Renal cortex interstitium (tissue), 11 donors: ENCODE results near the gene SORBS1. TPM values are rescaled to one million over a fixed set of nuclear protein-coding genes. Genes with fewer than 3 reads are reported as not detected.
A peak's percentile ranks its signal among the peaks of the same experiment; 100 is the strongest.

Experiments used
- DNase-seq, 11 donors: peaks; one replicate each; pipeline ENCODE4 v3.0.0-alpha.2; 2013; ENCODE audit warnings: low read depth in 9 of 11, low spot score in 4 of 11; ENCODE audit errors: extremely low read depth in 1 of 11
- polyA plus RNA-seq, 3 donors: library from polyadenylated mRNA; unstranded; fragments of 120-200 nt; gene quantifications; one replicate each; pipeline ENCODE4 v1.2.1, GENCODE V29; 2013; ENCODE audit not compliant: insufficient read length in 3 of 3

Gene SORBS1
- polyA plus RNA-seq, 3 donors, result 30.9 to 37.1 (median 35.2) TPM

DNA sequence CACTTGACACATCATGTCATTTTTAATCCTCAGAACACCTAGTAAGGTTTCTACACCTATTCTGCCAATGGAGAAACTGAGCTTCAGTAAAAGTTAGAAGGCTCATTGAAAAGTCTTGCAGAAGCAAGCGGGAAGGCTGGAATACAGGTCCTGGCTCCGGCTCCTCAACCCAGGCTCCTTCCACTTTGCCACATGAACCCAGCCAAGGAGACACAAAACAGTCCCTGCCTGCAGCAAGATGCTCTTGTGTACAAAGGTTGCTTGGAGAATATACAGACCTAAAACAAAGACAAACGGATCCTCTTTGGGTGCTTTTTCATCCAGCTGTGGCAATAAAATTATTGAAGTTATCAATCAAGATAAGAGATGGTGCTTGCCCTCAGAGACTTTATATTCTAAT lies 106.8 kb downstream of the SORBS1 start:
- DNase-seq, result no peak

- no peak for DNase-seq
Measured at GRCh38 chr10:95451568-95452524, 109.3 kb downstream of the SORBS1 start.

GRCh38 chr10:95451150-95451549 lies 110.0 kb downstream of the SORBS1 start:
- DNase-seq, result no peak

- DNase-seq, result no peak
Measured at GRCh38 chr10:95450188-95450587, 111.0 kb downstream of the SORBS1 start.

- DNase-seq, result peak in 7 of 11 donors; percentile 53 to 85 (median 78)
Measured at GRCh38 chr10:95447685-95448084, 113.5 kb downstream of the SORBS1 start.

GRCh38 chr10:95445837-95446486 lies 115.2 kb downstream of the SORBS1 start:
- DNase-seq, result peak in 1 of 11 donors; percentile 34

DNA sequence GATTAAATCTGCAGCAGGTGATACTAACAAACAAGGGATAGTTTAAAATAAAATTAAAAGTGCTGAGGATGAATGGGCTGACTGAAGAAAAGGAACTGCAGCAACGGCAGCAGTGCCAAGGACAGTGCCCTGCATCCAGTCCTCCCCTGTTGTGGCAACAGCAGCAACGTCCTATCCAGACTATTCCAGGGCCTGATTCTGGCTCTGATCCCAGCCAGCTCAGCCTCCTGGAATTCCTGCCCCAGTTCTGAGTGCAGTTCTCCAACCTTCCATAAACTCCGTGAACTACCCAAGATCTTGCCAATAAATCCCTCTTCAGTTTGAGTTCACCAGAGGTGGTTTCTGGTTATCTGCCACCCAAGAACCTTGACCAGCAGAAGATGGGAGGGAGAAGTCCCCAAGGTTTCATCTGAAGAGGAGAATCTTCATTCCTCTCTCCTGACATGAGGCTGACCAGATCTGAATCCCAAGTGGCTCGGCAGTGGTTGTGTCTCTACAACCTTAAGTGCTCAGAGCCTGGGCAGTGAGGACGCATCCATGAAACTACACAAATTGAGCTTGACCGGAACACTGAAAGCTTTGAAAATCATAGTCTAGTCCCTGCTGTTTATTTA lies 115.8 kb downstream of the SORBS1 start:
- no peak for DNase-seq

- no peak for DNase-seq
Measured at GRCh38 chr10:95444792-95445191, 116.4 kb downstream of the SORBS1 start.

GRCh38 chr10:95443636-95444035 lies 117.5 kb downstream of the SORBS1 start:
- no peak for DNase-seq

- no peak for DNase-seq
Measured at GRCh38 chr10:95442341-95442740, 118.8 kb downstream of the SORBS1 start.

DNA sequence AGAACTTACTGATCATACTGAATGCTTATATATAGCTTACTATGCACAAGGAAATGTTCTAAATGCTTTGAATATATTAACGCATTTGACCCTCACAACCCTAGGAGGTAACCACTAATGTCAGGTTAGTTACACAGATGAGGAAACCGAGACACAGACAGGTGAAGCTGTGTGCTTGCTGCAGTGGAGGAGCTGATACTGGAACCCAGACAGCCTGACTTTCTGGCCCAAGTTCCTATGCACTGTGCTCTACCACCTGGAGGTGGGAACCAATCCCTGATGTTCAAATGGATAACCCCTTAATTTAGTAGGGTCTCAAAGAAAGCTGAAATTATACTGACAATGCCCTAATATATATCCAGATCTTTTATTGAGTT lies 119.6 kb downstream of the SORBS1 start:
- no peak for DNase-seq

- no peak for DNase-seq
Measured at GRCh38 chr10:95440756-95441546, 120.2 kb downstream of the SORBS1 start.

DNA sequence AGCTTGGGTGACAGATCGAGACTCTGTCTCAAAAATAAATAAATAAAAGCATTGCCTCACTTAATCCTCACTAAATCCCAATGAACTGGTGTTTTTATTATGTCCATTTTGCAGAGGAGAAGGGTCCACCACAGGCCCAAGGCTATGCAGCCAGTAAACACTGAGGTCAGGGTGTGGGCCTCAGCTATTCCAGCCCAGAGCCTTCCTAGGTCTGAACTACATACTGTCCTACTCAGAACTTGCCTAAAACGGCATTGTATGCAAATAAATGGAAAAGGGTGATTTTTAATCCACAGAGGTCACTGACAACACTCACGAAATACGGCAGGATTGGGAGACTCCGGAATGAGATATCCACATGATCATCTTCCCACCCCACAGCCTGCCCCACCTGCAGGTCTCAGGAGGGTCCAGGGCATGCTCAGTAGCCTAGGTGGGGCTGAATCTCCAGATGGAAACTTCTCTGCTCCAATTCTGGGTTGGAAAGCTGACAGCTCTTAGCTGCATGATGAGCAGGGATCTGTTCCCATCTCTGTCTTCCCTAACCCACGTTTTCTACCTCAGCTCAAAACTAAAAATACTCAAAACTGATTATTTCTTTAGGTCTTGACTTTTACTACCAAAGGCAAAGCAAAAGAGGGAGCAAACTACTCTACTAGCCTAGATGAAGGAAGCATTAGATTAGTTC lies 121.0 kb downstream of the SORBS1 start:
- no peak for DNase-seq

- no peak for DNase-seq
Measured at GRCh38 chr10:95438781-95439180, 122.4 kb downstream of the SORBS1 start.

- no peak for DNase-seq
Measured at GRCh38 chr10:95437669-95438068, 123.5 kb downstream of the SORBS1 start.

DNA sequence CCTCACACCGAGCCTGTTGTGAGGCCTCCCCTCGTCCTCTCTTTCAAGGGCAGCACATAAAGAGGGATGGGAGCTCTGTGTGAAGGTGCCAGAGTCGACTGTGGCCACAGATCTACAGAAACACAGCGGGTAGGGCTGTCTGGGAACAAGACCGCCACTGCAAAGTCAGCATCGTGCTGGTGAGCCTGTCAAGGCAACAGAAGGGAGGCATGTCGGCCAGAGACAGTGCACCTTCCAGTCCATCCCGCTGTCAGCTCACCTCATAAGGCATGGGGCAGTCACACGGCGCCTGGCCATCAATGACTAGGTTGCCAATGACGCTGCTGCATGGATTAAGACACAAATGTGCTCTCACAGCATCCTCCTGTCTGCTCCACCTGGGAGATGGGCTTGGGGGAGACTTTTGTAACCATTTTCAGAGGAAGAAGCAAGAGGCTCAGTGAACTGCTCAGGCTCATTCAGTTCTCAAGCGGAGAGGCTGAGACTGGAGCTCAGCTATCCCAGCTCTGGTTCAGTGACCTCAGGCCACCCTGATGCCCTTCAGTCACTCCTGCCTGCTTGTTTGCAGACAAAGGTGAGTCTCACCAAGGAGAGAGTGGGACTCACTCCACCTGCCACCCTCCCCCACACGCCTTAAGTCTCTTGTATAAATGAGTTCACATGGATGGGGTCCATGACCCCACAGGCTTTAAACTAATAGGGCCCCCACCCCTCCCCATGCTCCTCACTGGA lies 125.5 kb downstream of the SORBS1 start:
- DNase-seq, result no peak

- no peak for DNase-seq
Measured at GRCh38 chr10:95434583-95434982, 126.6 kb downstream of the SORBS1 start.

GRCh38 chr10:95431900-95432342 lies 129.2 kb downstream of the SORBS1 start:
- no peak for DNase-seq
